ENCODE results near the gene TBP.
"Not testable (repeated sequence)": the region's sequence is repeated elsewhere in the genome, so short reads cannot be mapped to it uniquely, and the experiment has no call there.

Gene TBP

GRCh38 chr6:170597278-170597677 is 43.1 kb downstream of the TBP start:
- H3K4me3 ChIP-seq (replicated peaks in 1 of 2; ENCODE audit: low read depth in 2 of 2, low read length in 2 of 2): no peak overlapping the region
- no peak for DNase-seq (ENCODE audit: low read depth in 2 of 2)
- TF ChIP-seq CTCF (IDR thresholded peaks at IDR 0.05; ENCODE audit: low read depth, low read length): no peak

- H3K4me3 ChIP-seq (replicated peaks in 1 of 2; ENCODE audit: low read depth in 2 of 2, low read length in 2 of 2): no peak overlapping the region
- TF ChIP-seq CTCF (IDR thresholded peaks at IDR 0.05; ENCODE audit: low read depth, low read length): no peak
- no peak for DNase-seq (ENCODE audit: low read depth in 2 of 2)
Measured at GRCh38 chr6:170605574-170606259, 51.5 kb downstream of the TBP start.

- DNase-seq (ENCODE audit: low read depth in 2 of 2): not testable (repeated sequence)
Measured at GRCh38 chr6:170609225-170609624, 55.1 kb downstream of the TBP start.

GRCh38 chr6:170612256-170612804 is 58.2 kb downstream of the TBP start:
- not testable (repeated sequence) for H3K4me3 ChIP-seq (replicated peaks in 1 of 2; ENCODE audit: low read depth in 2 of 2, low read length in 2 of 2); DNase-seq (ENCODE audit: low read depth in 2 of 2)

More at GRCh38 chr6:170609225-170609624, 55.1 kb downstream of the TBP start:
- not testable (repeated sequence) for H3K4me3 ChIP-seq (replicated peaks in 1 of 2; ENCODE audit: low read depth in 2 of 2, low read length in 2 of 2)

- not testable (repeated sequence) for H3K4me3 ChIP-seq (replicated peaks in 1 of 2; ENCODE audit: low read depth in 2 of 2, low read length in 2 of 2); DNase-seq (ENCODE audit: low read depth in 2 of 2)
Measured at GRCh38 chr6:170616020-170616554, 61.9 kb downstream of the TBP start.
